Measurements from ENCODE around the gene DNPEP.

DNPEP gene

DNA sequence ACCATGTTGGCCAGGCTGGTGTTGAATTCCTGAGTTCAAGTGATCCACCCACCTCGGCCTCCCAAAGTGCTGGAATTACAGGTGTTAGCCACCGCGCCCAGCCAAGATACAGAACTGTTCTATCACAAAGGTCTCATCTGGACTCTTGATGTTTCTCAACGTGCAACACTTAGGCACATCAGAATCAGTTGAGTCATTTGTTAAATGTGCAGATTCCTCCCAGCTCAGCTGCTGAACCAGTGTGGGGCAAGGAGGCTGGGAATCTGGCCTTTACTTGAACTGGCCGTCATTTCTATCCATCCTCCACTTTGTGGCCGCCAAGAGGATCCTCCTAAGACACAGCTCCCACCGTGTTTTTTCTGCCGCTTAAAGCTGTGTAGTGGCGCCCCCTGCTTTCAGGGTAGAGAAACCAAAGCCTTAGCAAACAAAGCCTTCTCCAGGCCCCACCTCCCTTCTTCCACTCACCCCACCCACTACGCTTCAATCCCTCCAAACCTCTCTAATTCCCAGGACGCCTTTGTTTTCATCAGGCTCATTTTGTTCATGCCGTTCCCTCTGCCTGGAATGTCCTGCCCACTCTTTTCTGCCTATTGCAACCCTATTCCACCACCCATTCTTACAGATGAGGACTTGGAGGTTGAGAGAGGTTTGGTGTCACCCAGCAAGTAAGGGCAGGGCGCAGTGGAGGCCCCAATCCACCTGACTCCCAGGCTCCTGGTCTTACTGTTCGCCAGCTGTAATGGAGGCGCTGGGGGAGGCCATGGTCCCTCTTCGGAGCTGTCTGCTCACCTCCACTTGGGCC, 46.2 kb upstream of the DNPEP start:
- no peaks in the 10 kb centered on the region for H3K36me3 ChIP-seq (ENCODE audit: insufficient read depth, insufficient read length, low read length)
- DNase-seq (ENCODE audit: low read depth, low spot score), result peak; percentile 87
- peaks cover 9% of the 10 kb centered on the region for H3K4me1 ChIP-seq (ENCODE audit: insufficient read depth, insufficient read length)
- H3K9me3 ChIP-seq (ENCODE audit: insufficient read depth, low read length), result no peaks in the 10 kb centered on the region
- H3K27me3 ChIP-seq (ENCODE audit: insufficient read depth, insufficient read length), result peaks cover 46% of the 10 kb centered on the region
- peak overlapping the region; percentile 78 for H3K9ac ChIP-seq (ENCODE audit: insufficient read length, low read depth)
- peak overlapping the region; percentile 42 for H3K4me3 ChIP-seq (ENCODE audit: insufficient read length, low read depth)
- TF ChIP-seq YY1 (IDR thresholded peaks at IDR 0.05; ENCODE audit: insufficient read depth, insufficient read length), result peak; percentile 51
- TF ChIP-seq ZNF274 (IDR thresholded peaks at IDR 0.05; ENCODE audit: low read depth, low read length), result no peak

GRCh38 chr2:219430633-219431615, 43.2 kb upstream of the DNPEP start:
- Histone ChIP-seq H3K27me3 (ENCODE audit: insufficient read depth, insufficient read length) (peaks cover 17% of the 10 kb centered on the region), H3K9me3 (ENCODE audit: insufficient read depth, low read length) (no peaks in the 10 kb centered on the region), H3K4me1 (ENCODE audit: insufficient read depth, insufficient read length) (peaks cover 13% of the 10 kb centered on the region), H3K4me3 (ENCODE audit: insufficient read length, low read depth) (no peak overlapping the region), H3K36me3 (ENCODE audit: insufficient read depth, insufficient read length, low read length) (no peaks in the 10 kb centered on the region), H3K9ac (ENCODE audit: insufficient read length, low read depth) (no peak overlapping the region)
- TF ChIP-seq YY1 (IDR thresholded peaks at IDR 0.05; ENCODE audit: insufficient read depth, insufficient read length) (no peak), SUZ12 (IDR thresholded peaks at IDR 0.05; ENCODE audit: extremely low read depth, insufficient read depth, insufficient read length) (no peak), ZNF274 (IDR thresholded peaks at IDR 0.05; ENCODE audit: low read depth, low read length) (no peak)
- DNase-seq (ENCODE audit: low read depth, low spot score), result no peak

DNA sequence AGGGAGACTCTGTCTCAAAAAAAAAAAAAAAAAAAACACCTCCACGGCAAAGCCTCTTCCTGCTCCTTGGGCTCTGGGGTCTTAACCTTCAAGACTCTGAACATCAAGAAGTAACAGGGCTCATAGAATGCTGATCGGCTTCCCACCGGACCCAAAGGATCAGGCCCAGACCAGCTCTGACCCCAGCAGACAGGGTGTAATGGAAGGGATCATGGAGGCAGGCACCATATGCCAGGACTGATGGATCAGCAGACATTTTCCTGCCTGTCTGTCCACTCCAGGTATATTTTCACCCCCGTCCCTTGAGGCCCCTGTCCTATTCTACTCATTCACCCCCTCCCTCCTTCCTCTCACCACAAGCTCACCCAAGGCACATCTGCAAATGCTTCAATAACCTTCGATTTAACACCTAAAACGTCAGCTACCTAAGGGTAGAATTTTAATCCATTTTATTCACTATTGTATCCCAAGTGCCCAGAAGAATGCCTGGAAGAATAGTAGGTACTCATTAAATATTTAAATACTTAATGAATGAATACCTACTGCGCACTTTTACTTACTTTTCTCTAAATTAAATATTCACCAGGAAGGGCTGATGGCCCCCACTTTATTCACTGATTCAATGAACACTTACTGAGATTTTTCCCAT, 42.4 kb upstream of the DNPEP start:
- Histone ChIP-seq H3K4me1 (ENCODE audit: insufficient read depth, insufficient read length) (peaks cover 10% of the 10 kb centered on the region), H3K9ac (ENCODE audit: insufficient read length, low read depth) (no peak overlapping the region), H3K36me3 (ENCODE audit: insufficient read depth, insufficient read length, low read length) (no peaks in the 10 kb centered on the region), H3K27me3 (ENCODE audit: insufficient read depth, insufficient read length) (peaks cover 8% of the 10 kb centered on the region), H3K9me3 (ENCODE audit: insufficient read depth, low read length) (no peaks in the 10 kb centered on the region), H3K4me3 (ENCODE audit: insufficient read length, low read depth) (no peak overlapping the region)
- TF ChIP-seq ZNF274 (IDR thresholded peaks at IDR 0.05; ENCODE audit: low read depth, low read length), result no peak
- TF ChIP-seq YY1 (IDR thresholded peaks at IDR 0.05; ENCODE audit: insufficient read depth, insufficient read length), result no peak
- DNase-seq (ENCODE audit: low read depth, low spot score), result no peak

GRCh38 chr2:219428469-219428868, 40.8 kb upstream of the DNPEP start:
- H3K4me1 ChIP-seq (ENCODE audit: insufficient read depth, insufficient read length), result peaks cover 10% of the 10 kb centered on the region
- peaks cover 2% of the 10 kb centered on the region for H3K27me3 ChIP-seq (ENCODE audit: insufficient read depth, insufficient read length)
- H3K9me3 ChIP-seq (ENCODE audit: insufficient read depth, low read length), result no peaks in the 10 kb centered on the region
- TF ChIP-seq SUZ12 (IDR thresholded peaks at IDR 0.05; ENCODE audit: extremely low read depth, insufficient read depth, insufficient read length), result no peak
- TF ChIP-seq ZNF274 (IDR thresholded peaks at IDR 0.05; ENCODE audit: low read depth, low read length), result no peak
- TF ChIP-seq YY1 (IDR thresholded peaks at IDR 0.05; ENCODE audit: insufficient read depth, insufficient read length), result no peak
- H3K36me3 ChIP-seq (ENCODE audit: insufficient read depth, insufficient read length, low read length), result no peaks in the 10 kb centered on the region
- DNase-seq (ENCODE audit: low read depth, low spot score), result no peak
- H3K9ac ChIP-seq (ENCODE audit: insufficient read length, low read depth), result no peak overlapping the region
- H3K4me3 ChIP-seq (ENCODE audit: insufficient read length, low read depth), result no peak overlapping the region

DNA sequence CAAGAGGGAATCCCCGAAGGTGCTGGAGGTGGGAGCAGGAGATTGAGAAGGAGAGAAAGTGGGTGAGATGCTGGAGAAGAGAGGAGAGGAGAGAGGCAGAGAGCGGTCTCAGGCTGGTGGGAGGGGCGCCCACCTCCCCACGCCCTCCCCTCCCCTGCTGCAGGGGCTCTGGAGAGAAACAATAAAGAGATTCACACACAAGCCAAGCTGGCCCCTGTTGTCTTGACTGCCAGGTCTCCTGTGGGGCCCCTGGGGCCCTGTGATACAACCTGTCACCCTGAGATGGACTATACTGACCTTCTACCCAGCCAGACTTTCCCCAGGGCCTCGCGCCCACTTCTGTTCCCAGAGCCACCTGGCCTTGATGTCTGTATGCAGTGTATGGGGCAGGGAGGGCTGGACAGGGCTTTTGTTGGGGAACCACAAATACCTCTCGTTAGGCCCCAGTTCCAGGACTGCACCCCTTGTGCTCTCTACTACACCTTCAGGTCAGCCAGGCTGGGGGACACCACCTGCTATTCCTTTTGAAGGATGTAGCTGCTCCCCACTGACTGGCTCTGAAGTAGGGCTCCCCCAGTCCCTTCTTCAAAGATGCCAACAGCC, 38.9 kb upstream of the DNPEP start:
- peaks cover 10% of the 10 kb centered on the region for H3K4me1 ChIP-seq (ENCODE audit: insufficient read depth, insufficient read length)
- H3K9me3 ChIP-seq (ENCODE audit: insufficient read depth, low read length), result no peaks in the 10 kb centered on the region
- TF ChIP-seq SUZ12 (IDR thresholded peaks at IDR 0.05; ENCODE audit: extremely low read depth, insufficient read depth, insufficient read length) (no peak), ZNF274 (IDR thresholded peaks at IDR 0.05; ENCODE audit: low read depth, low read length) (no peak), YY1 (IDR thresholded peaks at IDR 0.05; ENCODE audit: insufficient read depth, insufficient read length) (no peak)
- no peak overlapping the region for H3K4me3 ChIP-seq (ENCODE audit: insufficient read length, low read depth)
- no peaks in the 10 kb centered on the region for H3K36me3 ChIP-seq (ENCODE audit: insufficient read depth, insufficient read length, low read length)
- no peak overlapping the region for H3K9ac ChIP-seq (ENCODE audit: insufficient read length, low read depth)
- H3K27me3 ChIP-seq (ENCODE audit: insufficient read depth, insufficient read length), result no peaks in the 10 kb centered on the region
- DNase-seq (ENCODE audit: low read depth, low spot score), result no peak

DNA sequence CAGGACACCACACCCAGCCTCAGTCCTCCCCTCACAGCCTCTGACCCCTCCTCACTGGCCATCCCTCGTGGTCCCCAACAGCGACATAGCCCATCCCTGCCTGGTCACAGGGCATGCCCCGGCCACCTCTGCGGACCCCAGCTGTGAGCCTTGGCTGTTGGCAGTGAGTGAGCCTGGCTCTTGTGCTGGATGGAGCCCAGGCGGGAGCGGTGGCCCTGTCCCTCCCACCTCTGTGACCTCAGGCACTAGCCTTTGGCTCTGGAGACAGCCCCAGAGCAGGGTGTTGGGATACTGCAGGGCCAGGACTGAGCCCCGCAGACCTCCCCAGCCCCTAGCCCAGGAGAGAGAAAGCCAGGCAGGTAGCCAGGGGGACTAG, 38.3 kb upstream of the DNPEP start:
- no peaks in the 10 kb centered on the region for H3K36me3 ChIP-seq (ENCODE audit: insufficient read depth, insufficient read length, low read length)
- no peak overlapping the region for H3K4me3 ChIP-seq (ENCODE audit: insufficient read length, low read depth)
- H3K27me3 ChIP-seq (ENCODE audit: insufficient read depth, insufficient read length), result no peaks in the 10 kb centered on the region
- H3K9me3 ChIP-seq (ENCODE audit: insufficient read depth, low read length), result no peaks in the 10 kb centered on the region
- no peak for DNase-seq (ENCODE audit: low read depth, low spot score)
- TF ChIP-seq ZNF274 (IDR thresholded peaks at IDR 0.05; ENCODE audit: low read depth, low read length) (no peak), SUZ12 (IDR thresholded peaks at IDR 0.05; ENCODE audit: extremely low read depth, insufficient read depth, insufficient read length) (no peak), YY1 (IDR thresholded peaks at IDR 0.05; ENCODE audit: insufficient read depth, insufficient read length) (no peak)
- H3K9ac ChIP-seq (ENCODE audit: insufficient read length, low read depth), result peak overlapping the region; percentile 33
- peaks cover 10% of the 10 kb centered on the region for H3K4me1 ChIP-seq (ENCODE audit: insufficient read depth, insufficient read length)

Measured in NT2/D1 (cell line).